ENCODE results near the gene KLHL26. TPM values are rescaled to one million over a fixed set of nuclear protein-coding genes. Genes with fewer than 3 reads are reported as not detected.

The KLHL26 gene
- total RNA-seq, 1 donor from 2014 or later: 17.1 TPM

GRCh38 chr19:18601875-18602274 is 35.0 kb upstream of the KLHL26 start:
- no peak for DNase-seq (ENCODE audit: low spot score)

- no peak for DNase-seq (ENCODE audit: low spot score)
Measured at GRCh38 chr19:18603255-18603957, 33.4 kb upstream of the KLHL26 start.

- DNase-seq (ENCODE audit: low spot score): no peak
Measured at GRCh38 chr19:18603958-18604819, 32.6 kb upstream of the KLHL26 start.

- DNase-seq (ENCODE audit: low spot score): no peak
Measured at GRCh38 chr19:18604820-18605159, 32.0 kb upstream of the KLHL26 start.

GRCh38 chr19:18605196-18605545 is 31.7 kb upstream of the KLHL26 start:
- DNase-seq (ENCODE audit: low spot score): no peak

- no peak for DNase-seq (ENCODE audit: low spot score)
Measured at GRCh38 chr19:18605546-18606280, 31.1 kb upstream of the KLHL26 start.

GRCh38 chr19:18606281-18607225 is 30.3 kb upstream of the KLHL26 start, which contains the start of gene CRLF1:
Gene CRLF1 (minus strand): TSS chr19:18606799. CDS start chr19:18606656, 143 bp downstream.
- DNase-seq (ENCODE audit: low spot score): no peak

- DNase-seq (ENCODE audit: low spot score): no peak
Measured at GRCh38 chr19:18607226-18608101, 29.4 kb upstream of the KLHL26 start.

- DNase-seq (ENCODE audit: low spot score): no peak
Measured at GRCh38 chr19:18608102-18608804, 28.6 kb upstream of the KLHL26 start.

GRCh38 chr19:18608805-18609716 is 27.8 kb upstream of the KLHL26 start:
- no peak for DNase-seq (ENCODE audit: low spot score)

GRCh38 chr19:18609717-18610051 is 27.1 kb upstream of the KLHL26 start:
- DNase-seq (ENCODE audit: low spot score): no peak

GRCh38 chr19:18610245-18610555 is 26.6 kb upstream of the KLHL26 start:
- DNase-seq (ENCODE audit: low spot score): no peak

- DNase-seq (ENCODE audit: low spot score): no peak
Measured at GRCh38 chr19:18610556-18611326, 26.1 kb upstream of the KLHL26 start.

- DNase-seq (ENCODE audit: low spot score): no peak
Measured at GRCh38 chr19:18611327-18612050, 25.3 kb upstream of the KLHL26 start.

GRCh38 chr19:18612051-18612771 is 24.6 kb upstream of the KLHL26 start:
- no peak for DNase-seq (ENCODE audit: low spot score)

Measured in mesenteric fat pad (tissue), 1 donor.